ENCODE data around the gene BTG3. TPM values are rescaled to one million over a fixed set of nuclear protein-coding genes. Genes with fewer than 3 reads are reported as not detected.

Gene BTG3
- total RNA-seq, 6 experiments from 2014 or later: 1.1 to 14.3 (median 5.6) TPM

- ATAC-seq: peak; percentile 27 to 58 (median 44)
- Histone ChIP-seq H3K27ac (peak overlapping the region; percentile 71 to 84 (median 73)), H3K36me3 (no peaks in the 10 kb centered on the region), H3K9me3 (no peaks in the 10 kb centered on the region), H3K27me3 (no peaks in the 10 kb centered on the region), H3K4me3 (peak overlapping the region; percentile 62 to 72 (median 67)), H3K4me1 (no peaks in the 10 kb centered on the region)
- DNase-seq: peak; percentile 50 to 70 (median 61)
- intact Hi-C loops (cut with DNase I): no loop called here
- WGBS (ENCODE audit: insufficient coverage, low coverage, low lambda C conversion rate, missing lambda C conversion rate): 0% methylated on average over 4 of the region's 50 CpGs
- TF ChIP-seq POLR2A (IDR thresholded peaks at IDR 0.05) (no peak), CTCF (IDR thresholded peaks at IDR 0.05) (no peak)
These were observed 607 bp downstream of the BTG3 start for GRCh38 chr21:17612023-17612564.

- intact Hi-C loops (cut with DNase I): no loop called here
- Histone ChIP-seq H3K9me3 (no peaks in the 10 kb centered on the region), H3K4me1 (no peaks in the 10 kb centered on the region), H3K27me3 (no peaks in the 10 kb centered on the region), H3K4me3 (peak overlapping the region; percentile 62 to 72 (median 67)), H3K27ac (peak overlapping the region; percentile 71 to 84 (median 73)), H3K36me3 (no peaks in the 10 kb centered on the region)
- 0% methylated on average over 15 of the region's 26 CpGs for WGBS (ENCODE audit: insufficient coverage, low coverage, low lambda C conversion rate, missing lambda C conversion rate)
- TF ChIP-seq POLR2A (IDR thresholded peaks at IDR 0.05): no peak
- no peak for TF ChIP-seq CTCF (IDR thresholded peaks at IDR 0.05)
- peak; percentile 46 to 69 (median 52) for ATAC-seq
- DNase-seq: peak; percentile 66 to 72 (median 68)
These were observed 1.2 kb downstream of the BTG3 start for GRCh38 chr21:17611414-17612022.

GRCh38 chr21:17610911-17611310 is 1.8 kb downstream of the BTG3 start:
- no peaks in the 10 kb centered on the region for H3K4me1 ChIP-seq
- peak in 1 of 4 donors; percentile 1 for ATAC-seq
- WGBS (ENCODE audit: insufficient coverage, low coverage, low lambda C conversion rate, missing lambda C conversion rate): 32% methylated on average over 9 of the region's 9 CpGs
- H3K27me3 ChIP-seq: no peaks in the 10 kb centered on the region
- peak overlapping the region; percentile 62 to 72 (median 67) for H3K4me3 ChIP-seq
- no peak for TF ChIP-seq POLR2A (IDR thresholded peaks at IDR 0.05)
- TF ChIP-seq CTCF (IDR thresholded peaks at IDR 0.05): no peak
- H3K9me3 ChIP-seq: no peaks in the 10 kb centered on the region
- intact Hi-C loops (cut with DNase I): no loop called here
- no peak for DNase-seq
- H3K36me3 ChIP-seq: no peaks in the 10 kb centered on the region
- H3K27ac ChIP-seq: peak overlapping the region; percentile 71 to 84 (median 73)

GRCh38 chr21:17609681-17610080 is 3.0 kb downstream of the BTG3 start:
- DNase-seq: no peak
- Histone ChIP-seq H3K9me3 (no peaks in the 10 kb centered on the region), H3K36me3 (peaks cover 0 to 4% (median 0%) of the 10 kb centered on the region in 4 donors), H3K4me1 (no peaks in the 10 kb centered on the region), H3K27ac (no peak overlapping the region), H3K4me3 (no peak overlapping the region), H3K27me3 (no peaks in the 10 kb centered on the region)
- no peak for ATAC-seq
- no peak for TF ChIP-seq CTCF (IDR thresholded peaks at IDR 0.05)
- no peak for TF ChIP-seq POLR2A (IDR thresholded peaks at IDR 0.05)
- WGBS (ENCODE audit: insufficient coverage, low coverage, low lambda C conversion rate, missing lambda C conversion rate): 88% methylated on average over 2 of the region's 2 CpGs
- intact Hi-C loops (cut with DNase I): no loop called here

All from right lobe of liver (tissue), 6 donors.